ACC112 (cell line): ENCODE data around the gene DNAJC4.

Source experiments
- H2AFZ ChIP-seq: fragments of 200-600 bp; sonication (generic); one replicate; pipeline ENCODE4 v1.6.0; 2017; ENCODE audit warnings: antibody characterized with exemption, low read length; ENCODE audit not compliant: unreplicated experiment
- H3K27ac ChIP-seq: fragments of 200-600 bp; sonication (generic); 2 replicates; pipeline ENCODE4 v1.5.1; 2014; ENCODE audit warnings: low read depth, mild to moderate bottlenecking, antibody characterized with exemption, low read length, moderate library complexity
- H3K27me3 ChIP-seq: fragments of 200-600 bp; sonication (generic); 2 replicates; pipeline ENCODE4 v1.6.1; 2014; ENCODE audit warnings: mild to moderate bottlenecking, antibody characterized with exemption, low read length, moderate library complexity, mixed read lengths; ENCODE audit not compliant: insufficient read depth
- H3K36me3 ChIP-seq: fragments of 200-600 bp; sonication (generic); 2 replicates; pipeline ENCODE4 v1.6.1; 2016; ENCODE audit warnings: mild to moderate bottlenecking, antibody characterized with exemption, low read length, moderate library complexity, mixed read lengths; ENCODE audit not compliant: insufficient read depth
- H3K4me1 ChIP-seq: fragments of 200-600 bp; sonication (generic); one replicate; pipeline ENCODE4 v1.6.1; 2016; ENCODE audit warnings: low read length, mixed read lengths; ENCODE audit not compliant: insufficient read depth, unreplicated experiment, control insufficient read depth
- H3K4me3 ChIP-seq: fragments of 200-600 bp; sonication (generic); 2 replicates; pipeline ENCODE4 v1.5.1; 2014; ENCODE audit warnings: mild to moderate bottlenecking, low read depth, low read length
- H3K79me2 ChIP-seq: fragments of 200-600 bp; sonication (generic); one replicate; pipeline ENCODE4 v1.6.0; 2016; ENCODE audit warnings: low read length; ENCODE audit not compliant: control insufficient read depth, unreplicated experiment, insufficient read depth

The DNAJC4 gene

DNA sequence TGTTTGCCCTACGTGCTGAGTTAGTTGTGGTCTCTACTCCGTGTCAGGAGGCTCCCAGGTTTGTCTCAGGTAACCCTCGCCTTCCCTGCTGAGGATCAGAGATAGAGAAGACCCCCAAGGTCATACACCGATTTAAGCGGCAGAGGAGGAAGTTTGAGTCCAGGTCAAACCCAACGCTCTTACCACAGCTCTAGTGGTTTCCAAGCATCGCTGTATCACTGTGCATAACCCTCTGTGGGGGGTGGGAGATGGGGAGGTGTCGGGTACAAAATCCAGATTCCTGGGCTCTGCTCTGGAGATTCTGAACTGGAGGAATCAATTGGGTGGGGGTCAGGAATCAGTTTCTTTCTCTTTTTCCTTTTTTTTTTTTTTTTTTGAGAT is 627 bp downstream of the DNAJC4 start:
- Histone ChIP-seq H3K4me3 (peak overlapping the region; percentile 76), H3K27ac (no peak overlapping the region), H3K4me1 (peaks cover 8% of the 10 kb centered on the region), H3K36me3 (no peaks in the 10 kb centered on the region), H3K79me2 (peaks cover 24% of the 10 kb centered on the region), H3K27me3 (no peaks in the 10 kb centered on the region), H2AFZ (peak overlapping the region; percentile 70)

GRCh38 chr11:64231546-64231945 is 1.2 kb downstream of the DNAJC4 start:
- no peaks in the 10 kb centered on the region for H3K36me3 ChIP-seq
- H3K4me1 ChIP-seq = peaks cover 8% of the 10 kb centered on the region
- no peaks in the 10 kb centered on the region for H3K27me3 ChIP-seq
- no peak overlapping the region; the same call in 1 of the 2 replicates for H3K4me3 ChIP-seq
- H3K79me2 ChIP-seq = peaks cover 22% of the 10 kb centered on the region
- H3K27ac ChIP-seq = no peak overlapping the region
- no peak overlapping the region for H2AFZ ChIP-seq

GRCh38 chr11:64232182-64232966 is 2.0 kb downstream of the DNAJC4 start:
- H2AFZ ChIP-seq = no peak overlapping the region
- no peak overlapping the region for H3K4me3 ChIP-seq
- peaks cover 13% of the 10 kb centered on the region for H3K79me2 ChIP-seq
- H3K4me1 ChIP-seq = peaks cover 7% of the 10 kb centered on the region
- H3K27me3 ChIP-seq = no peaks in the 10 kb centered on the region
- H3K27ac ChIP-seq = no peak overlapping the region
- H3K36me3 ChIP-seq = no peaks in the 10 kb centered on the region

GRCh38 chr11:64232967-64233315 is 2.6 kb downstream of the DNAJC4 start:
- H3K4me3 ChIP-seq = no peak overlapping the region
- H2AFZ ChIP-seq = no peak overlapping the region
- no peaks in the 10 kb centered on the region for H3K36me3 ChIP-seq
- peaks cover 4% of the 10 kb centered on the region for H3K4me1 ChIP-seq
- H3K79me2 ChIP-seq = peaks cover 11% of the 10 kb centered on the region
- no peaks in the 10 kb centered on the region for H3K27me3 ChIP-seq
- no peak overlapping the region for H3K27ac ChIP-seq

GRCh38 chr11:64233913-64234586 is 3.7 kb downstream of the DNAJC4 start, which contains the start of gene VEGFB:
TSS of gene VEGFB (plus strand) at chr11:64234584. CDS start at chr11:64234834, 250 bp downstream.
- Histone ChIP-seq H3K36me3 (no peaks in the 10 kb centered on the region), H3K4me1 (peaks cover 4% of the 10 kb centered on the region), H3K4me3 (peak within 1 kb of the TSS; percentile 88), H3K27ac (no peak within 1 kb of the TSS), H3K79me2 (peaks cover 11% of the 10 kb centered on the region), H2AFZ (no peak within 1 kb of the TSS), H3K27me3 (no peaks in the 10 kb centered on the region)

- Histone ChIP-seq H3K79me2 (peaks cover 11% of the 10 kb centered on the region), H3K36me3 (no peaks in the 10 kb centered on the region), H3K27ac (no peak overlapping the region), H3K4me3 (peak overlapping the region; percentile 84), H3K27me3 (no peaks in the 10 kb centered on the region), H2AFZ (no peak overlapping the region), H3K4me1 (peaks cover 4% of the 10 kb centered on the region)
Observed at GRCh38 chr11:64234647-64235379, 4.5 kb downstream of the DNAJC4 start.

GRCh38 chr11:64235437-64236161 is 5.3 kb downstream of the DNAJC4 start:
- H3K4me1 ChIP-seq = peaks cover 11% of the 10 kb centered on the region
- H3K79me2 ChIP-seq = peaks cover 11% of the 10 kb centered on the region
- H3K36me3 ChIP-seq = no peaks in the 10 kb centered on the region
- H2AFZ ChIP-seq = no peak overlapping the region
- no peak overlapping the region for H3K27ac ChIP-seq
- peak overlapping the region; percentile 84 for H3K4me3 ChIP-seq
- no peaks in the 10 kb centered on the region for H3K27me3 ChIP-seq

DNA sequence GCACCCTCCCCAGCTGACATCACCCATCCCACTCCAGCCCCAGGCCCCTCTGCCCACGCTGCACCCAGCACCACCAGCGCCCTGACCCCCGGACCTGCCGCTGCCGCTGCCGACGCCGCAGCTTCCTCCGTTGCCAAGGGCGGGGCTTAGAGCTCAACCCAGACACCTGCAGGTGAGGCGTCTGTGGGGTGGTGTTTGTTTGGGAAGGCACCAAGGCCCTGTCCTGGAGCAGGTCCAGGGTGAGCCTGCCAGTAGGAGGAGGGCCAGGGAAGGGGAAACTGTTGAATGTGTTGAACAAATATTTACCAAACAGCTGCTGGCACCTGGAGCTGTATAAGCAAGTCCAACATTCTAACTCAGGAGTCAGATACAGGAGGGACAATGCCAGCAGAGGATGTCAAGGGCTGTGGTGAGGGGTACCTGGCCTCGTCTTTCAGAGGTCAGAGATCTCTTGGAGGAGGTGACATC is 7.2 kb downstream of the DNAJC4 start:
- Histone ChIP-seq H3K79me2 (peaks cover 17% of the 10 kb centered on the region), H3K27ac (no peak overlapping the region), H3K4me1 (peaks cover 15% of the 10 kb centered on the region)

DNA sequence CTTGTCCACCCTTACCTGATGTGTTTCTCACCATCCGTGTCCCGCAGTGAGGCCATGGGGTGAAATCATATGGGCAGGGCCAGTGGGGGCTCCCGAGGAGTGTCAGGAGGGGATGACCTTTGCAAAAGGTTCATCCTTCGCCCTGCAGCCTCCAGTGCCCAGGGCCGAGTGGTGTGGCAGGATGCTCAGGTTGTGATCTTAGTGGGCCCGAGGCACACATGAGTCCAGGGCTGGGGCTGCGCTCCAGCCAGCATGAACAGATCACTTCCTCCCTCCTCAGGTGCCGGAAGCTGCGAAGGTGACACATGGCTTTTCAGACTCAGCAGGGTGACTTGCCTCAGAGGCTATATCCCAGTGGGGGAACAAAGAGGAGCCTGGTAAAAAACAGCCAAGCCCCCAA is 7.7 kb downstream of the DNAJC4 start:
- no peak overlapping the region for H2AFZ ChIP-seq
- no peaks in the 10 kb centered on the region for H3K27me3 ChIP-seq
- H3K36me3 ChIP-seq = no peaks in the 10 kb centered on the region
- no peak overlapping the region for H3K27ac ChIP-seq
- peaks cover 21% of the 10 kb centered on the region for H3K4me1 ChIP-seq
- peaks cover 19% of the 10 kb centered on the region for H3K79me2 ChIP-seq
- H3K4me3 ChIP-seq = no peak overlapping the region

More for the DNA sequence above, 7.2 kb downstream of the DNAJC4 start:
- Histone ChIP-seq H3K27me3 (no peaks in the 10 kb centered on the region), H2AFZ (no peak overlapping the region), H3K4me3 (no peak overlapping the region), H3K36me3 (no peaks in the 10 kb centered on the region)

DNA sequence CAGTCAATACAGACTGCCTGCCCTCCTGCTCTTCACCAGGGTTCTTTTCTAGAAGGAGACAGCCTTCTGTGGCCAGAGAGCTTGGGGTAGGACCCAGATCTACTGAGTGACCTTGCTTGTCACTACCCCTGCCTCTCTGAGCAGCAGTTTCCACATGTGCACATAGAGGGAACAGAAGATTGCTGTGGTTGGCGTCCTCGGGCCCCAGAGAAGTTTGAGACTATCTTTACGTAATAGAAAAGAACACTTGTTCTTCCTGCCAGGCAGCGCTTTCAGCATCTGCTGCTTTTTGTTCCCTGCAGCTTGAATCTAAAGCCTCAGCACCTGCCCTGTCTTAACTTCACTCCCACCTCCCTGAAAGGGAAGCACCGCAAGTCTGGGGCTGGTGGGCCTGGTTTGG is 8.7 kb downstream of the DNAJC4 start:
- Histone ChIP-seq H3K27ac (no peak overlapping the region), H3K4me1 (peaks cover 26% of the 10 kb centered on the region), H3K36me3 (no peaks in the 10 kb centered on the region), H2AFZ (no peak overlapping the region), H3K79me2 (peaks cover 24% of the 10 kb centered on the region), H3K4me3 (no peak overlapping the region), H3K27me3 (no peaks in the 10 kb centered on the region)
